Natural killer cell (primary cell): ENCODE measurements around the gene MBD5. TPM values are rescaled to one million over a fixed set of nuclear protein-coding genes. Genes with fewer than 3 reads are reported as not detected.

Source experiments
- ATAC-seq, 3 donors: fragments of 150-1000 bp in 2 of 3; fragments of 200-7000 bp in 1 of 3; cut with Tn5 transposase; 1 replicate in 1 of 3; 2 replicates in 2 of 3; pipeline ENCODE4 v1.10.0; 2021; ENCODE audit warnings: mild to moderate bottlenecking in 2 of 3, moderate library complexity in 2 of 3
- DNase-seq, 2 donors: peaks; one replicate each; pipeline versions ENCODE4 v3.0.0 to v3.0.0-alpha.2; 2013 to 2021; ENCODE audit warnings: mixed read lengths in 1 of 2
- H3K27ac ChIP-seq: one replicate; pipeline ENCODE4 v1.5.1; 2013; ENCODE audit warnings: mild to moderate bottlenecking, low read length
- H3K27me3 ChIP-seq: one replicate; pipeline ENCODE4 v1.6.1; 2013; ENCODE audit warnings: low read length; ENCODE audit not compliant: control insufficient read depth, insufficient read depth
- H3K36me3 ChIP-seq: one replicate; pipeline ENCODE4 v1.6.1; 2013; ENCODE audit warnings: low read length; ENCODE audit not compliant: control insufficient read depth, insufficient read depth
- H3K4me1 ChIP-seq: one replicate; pipeline ENCODE4 v1.6.1; 2013; ENCODE audit warnings: low read length; ENCODE audit not compliant: control insufficient read depth, insufficient read depth
- H3K4me3 ChIP-seq: one replicate; pipeline ENCODE4 v1.5.1; 2013; ENCODE audit warnings: low read length
- H3K9me3 ChIP-seq: one replicate; pipeline ENCODE4 v1.6.1; 2013; ENCODE audit warnings: low read length; ENCODE audit not compliant: control insufficient read depth, insufficient read depth
- H3K27ac Mint-ChIP-seq, 2 donors: one replicate each; pipeline ENCODE4 v1.8.0; 2022; ENCODE audit warnings: mild to moderate bottlenecking in 2 of 2, mixed read lengths in 2 of 2, moderate library complexity in 1 of 2
- H3K27me3 Mint-ChIP-seq, 2 donors: one replicate each; pipeline ENCODE4 v1.8.0; 2022; ENCODE audit warnings: low read depth in 2 of 2, mixed read lengths in 2 of 2
- H3K36me3 Mint-ChIP-seq: one replicate; pipeline ENCODE4 v1.8.0; 2022; ENCODE audit warnings: mixed read lengths
- H3K4me1 Mint-ChIP-seq, 2 donors: one replicate each; pipeline ENCODE4 v1.8.0; 2022; ENCODE audit warnings: mixed read lengths in 2 of 2
- H3K4me3 Mint-ChIP-seq: one replicate; pipeline ENCODE4 v1.8.0; 2022; ENCODE audit warnings: mild to moderate bottlenecking, moderate library complexity, mixed read lengths
- H3K9me3 Mint-ChIP-seq, 2 donors: one replicate each; pipeline ENCODE4 v1.8.0; 2022; ENCODE audit warnings: mixed read lengths in 2 of 2
- WGBS: methylation state at CpG from one replicate; pipeline ENCODE4 v1.1.7; 2013; ENCODE audit warnings: missing lambda C conversion rate; ENCODE audit not compliant: insufficient coverage; 5-methylcytosine and 5-hydroxymethylcytosine counted together
- intact Hi-C: fragments of 100-400 bp; cut with micrococcal nuclease; formaldehyde crosslinking; loops from one replicate; pipeline ENCODE4 v1.14.2; 2022
- total RNA-seq, 4 donors: library from RNA; stranded (reverse); fragments of 120-200 nt in 1 of 4; gene quantifications; one replicate each; pipeline versions ENCODE4 v1.2.3 to v1.2.4, GENCODE V29; 2013 to 2022
- TF ChIP-seq, protein P1 (sequence below): fragments of 200-600 bp; IDR thresholded peaks from one replicate; pipeline ENCODE4 v1.8.0; 2022; ENCODE audit warnings: antibody characterized with exemption

The MBD5 gene
- total RNA-seq, 3 donors from 2014 or later (not counting 1 experiment from before 2014, with no cell fraction given): 83.8 to 96.3 (median 89.7) TPM

DNA sequence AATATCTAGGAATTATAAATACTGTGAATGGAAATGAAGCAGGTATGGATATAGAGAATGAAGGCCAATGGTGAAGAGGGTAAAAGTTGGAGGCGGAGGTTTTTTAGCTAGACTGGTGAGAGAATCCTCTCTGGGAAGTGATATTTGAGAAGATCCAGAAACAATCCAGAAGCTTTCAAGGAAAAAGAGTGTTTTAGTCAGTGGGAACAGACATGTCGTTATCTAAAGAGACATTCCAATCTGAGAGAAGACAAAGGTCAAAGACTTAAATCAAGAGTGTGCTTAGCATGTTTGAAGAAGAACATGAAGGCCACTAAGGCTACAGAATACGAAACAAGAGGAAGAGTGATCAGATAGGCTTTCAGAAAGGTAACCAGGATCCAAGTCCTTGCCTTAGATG, 211.0 kb downstream of the MBD5 start:
- Histone ChIP-seq H3K9me3 (peaks cover under 1% of the 10 kb centered on the region), H3K4me3 (no peak overlapping the region), H3K27me3 (no peaks in the 10 kb centered on the region), H3K4me1 (no peaks in the 10 kb centered on the region), H3K36me3 (peaks cover 14% of the 10 kb centered on the region), H3K27ac (no peak overlapping the region)
- Mint-ChIP-seq H3K36me3 (peaks cover 30% of the 10 kb centered on the region), H3K4me1 (no peaks in the 10 kb centered on the region), H3K27me3 (no peaks in the 10 kb centered on the region), H3K27ac (no peak overlapping the region), H3K9me3 (peaks cover 2 to 12% of the 10 kb centered on the region in 2 donors), H3K4me3 (no peak overlapping the region)
- intact Hi-C loops: no loop called here
- ATAC-seq: no peak
- TF ChIP-seq, protein P1, sequence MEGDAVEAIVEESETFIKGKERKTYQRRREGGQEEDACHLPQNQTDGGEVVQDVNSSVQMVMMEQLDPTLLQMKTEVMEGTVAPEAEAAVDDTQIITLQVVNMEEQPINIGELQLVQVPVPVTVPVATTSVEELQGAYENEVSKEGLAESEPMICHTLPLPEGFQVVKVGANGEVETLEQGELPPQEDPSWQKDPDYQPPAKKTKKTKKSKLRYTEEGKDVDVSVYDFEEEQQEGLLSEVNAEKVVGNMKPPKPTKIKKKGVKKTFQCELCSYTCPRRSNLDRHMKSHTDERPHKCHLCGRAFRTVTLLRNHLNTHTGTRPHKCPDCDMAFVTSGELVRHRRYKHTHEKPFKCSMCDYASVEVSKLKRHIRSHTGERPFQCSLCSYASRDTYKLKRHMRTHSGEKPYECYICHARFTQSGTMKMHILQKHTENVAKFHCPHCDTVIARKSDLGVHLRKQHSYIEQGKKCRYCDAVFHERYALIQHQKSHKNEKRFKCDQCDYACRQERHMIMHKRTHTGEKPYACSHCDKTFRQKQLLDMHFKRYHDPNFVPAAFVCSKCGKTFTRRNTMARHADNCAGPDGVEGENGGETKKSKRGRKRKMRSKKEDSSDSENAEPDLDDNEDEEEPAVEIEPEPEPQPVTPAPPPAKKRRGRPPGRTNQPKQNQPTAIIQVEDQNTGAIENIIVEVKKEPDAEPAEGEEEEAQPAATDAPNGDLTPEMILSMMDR: no peak
- DNase-seq: no peak
- WGBS: 95% methylated on average over 3 of the region's 3 CpGs

DNA sequence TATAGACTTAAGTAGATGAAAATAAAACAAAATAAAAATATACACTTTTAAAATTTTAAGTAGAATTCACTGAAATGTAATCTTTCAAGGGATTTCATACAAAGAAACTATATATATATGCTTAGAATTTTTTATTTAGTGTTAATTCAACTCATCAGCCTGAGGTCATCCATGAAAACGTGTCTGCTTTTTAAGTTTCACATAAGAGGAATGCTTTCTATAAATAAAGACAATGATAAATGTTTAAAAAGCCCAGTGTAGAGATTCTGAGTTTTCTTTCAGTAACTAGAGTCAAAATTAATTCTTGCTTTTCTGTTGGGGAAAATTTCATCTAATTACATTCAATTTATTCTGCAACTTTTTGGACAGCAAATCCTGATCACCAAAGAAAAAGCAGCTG, 213.3 kb downstream of the MBD5 start:
- peaks cover 38% of the 10 kb centered on the region for H3K36me3 Mint-ChIP-seq
- WGBS: no CpG with 5 or more reads among the region's 1 CpG
- no peaks in the 10 kb centered on the region for H3K27me3 Mint-ChIP-seq
- peaks cover 6% of the 10 kb centered on the region for H3K9me3 ChIP-seq
- H3K4me1 Mint-ChIP-seq: no peaks in the 10 kb centered on the region
- H3K27ac ChIP-seq: no peak overlapping the region
- no peak overlapping the region for H3K4me3 ChIP-seq
- H3K27ac Mint-ChIP-seq: no peak overlapping the region
- intact Hi-C loops: no loop called here
- no peak for DNase-seq
- TF ChIP-seq, protein P1: no peak
- peaks cover 23% of the 10 kb centered on the region for H3K36me3 ChIP-seq
- H3K9me3 Mint-ChIP-seq: peaks cover 7 to 13% of the 10 kb centered on the region in 2 donors
- no peak for ATAC-seq
- H3K27me3 ChIP-seq: no peaks in the 10 kb centered on the region
- no peaks in the 10 kb centered on the region for H3K4me1 ChIP-seq
- H3K4me3 Mint-ChIP-seq: no peak overlapping the region

DNA sequence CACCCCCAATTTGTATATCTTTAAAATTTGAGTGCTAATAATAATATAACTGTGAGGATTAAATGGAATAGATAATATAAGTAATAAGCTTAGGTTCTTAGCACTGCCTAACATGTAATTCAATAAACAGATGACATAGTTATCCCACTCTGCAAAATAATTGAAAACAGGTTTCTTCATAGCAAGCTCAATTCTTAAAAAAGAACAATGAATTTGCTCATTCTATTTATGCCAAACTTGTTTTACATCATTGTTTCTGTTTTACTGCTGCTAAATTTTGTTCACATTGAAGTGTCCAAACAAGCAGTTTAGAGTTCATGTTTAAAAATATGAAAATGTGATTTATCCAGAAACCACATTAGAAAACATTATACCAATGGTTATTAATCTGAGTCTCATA, 217.0 kb downstream of the MBD5 start:
- H3K4me1 ChIP-seq: no peaks in the 10 kb centered on the region
- peaks cover 6% of the 10 kb centered on the region for H3K9me3 ChIP-seq
- peaks cover 23% of the 10 kb centered on the region for H3K36me3 ChIP-seq
- no peak overlapping the region for H3K27ac ChIP-seq
- no peak for ATAC-seq
- no peaks in the 10 kb centered on the region for H3K27me3 Mint-ChIP-seq
- peaks cover 4 to 12% of the 10 kb centered on the region in 2 donors for H3K9me3 Mint-ChIP-seq
- H3K4me3 Mint-ChIP-seq: no peak overlapping the region
- H3K27me3 ChIP-seq: no peaks in the 10 kb centered on the region
- H3K36me3 Mint-ChIP-seq: peaks cover 45% of the 10 kb centered on the region
- no peak overlapping the region for H3K27ac Mint-ChIP-seq
- no peak overlapping the region for H3K4me3 ChIP-seq
- H3K4me1 Mint-ChIP-seq: no peaks in the 10 kb centered on the region
- DNase-seq: no peak
- intact Hi-C loops: no loop called here
- TF ChIP-seq, protein P1: no peak

DNA sequence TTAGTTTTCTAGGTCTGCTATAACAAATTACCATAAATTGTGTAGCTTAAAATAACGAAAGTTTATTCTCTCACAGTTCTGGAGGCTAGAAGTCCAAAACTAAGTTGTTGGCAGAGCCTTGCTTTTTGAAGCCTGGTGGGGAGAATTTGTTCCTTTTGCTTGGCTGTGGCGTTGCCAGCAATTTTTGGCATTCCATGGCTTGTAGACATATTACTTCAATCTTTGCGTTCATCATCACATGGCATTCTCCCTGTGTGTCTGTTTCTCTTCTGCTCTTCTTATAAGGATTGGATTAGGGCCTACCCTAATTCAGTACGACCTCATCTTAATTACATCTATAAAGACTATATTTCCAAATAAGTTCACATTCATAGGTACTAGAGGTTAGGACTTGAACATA, 217.7 kb downstream of the MBD5 start:
- no peak for DNase-seq
- Mint-ChIP-seq H3K27me3 (no peaks in the 10 kb centered on the region), H3K27ac (no peak overlapping the region), H3K4me1 (no peaks in the 10 kb centered on the region), H3K36me3 (peaks cover 45% of the 10 kb centered on the region), H3K4me3 (no peak overlapping the region), H3K9me3 (peaks cover 4 to 12% of the 10 kb centered on the region in 2 donors)
- 100% methylated on average over 3 of the region's 4 CpGs for WGBS
- peaks cover 6% of the 10 kb centered on the region for H3K9me3 ChIP-seq
- H3K36me3 ChIP-seq: peaks cover 23% of the 10 kb centered on the region
- TF ChIP-seq, protein P1: no peak
- intact Hi-C loops: no loop called here
- no peak overlapping the region for H3K4me3 ChIP-seq
- no peaks in the 10 kb centered on the region for H3K27me3 ChIP-seq
- no peak for ATAC-seq
- no peaks in the 10 kb centered on the region for H3K4me1 ChIP-seq
- no peak overlapping the region for H3K27ac ChIP-seq
